Glomerular visceral epithelial cell (primary cell): ENCODE data around the gene AMBRA1.
A peak's percentile ranks its signal among the peaks of the same experiment; 100 is the strongest.

Experiments used
- DNase-seq: peaks from one replicate; pipeline ENCODE4 v3.0.0-alpha.2; 2016; ENCODE audit errors: extremely low spot score

AMBRA1 gene

DNA sequence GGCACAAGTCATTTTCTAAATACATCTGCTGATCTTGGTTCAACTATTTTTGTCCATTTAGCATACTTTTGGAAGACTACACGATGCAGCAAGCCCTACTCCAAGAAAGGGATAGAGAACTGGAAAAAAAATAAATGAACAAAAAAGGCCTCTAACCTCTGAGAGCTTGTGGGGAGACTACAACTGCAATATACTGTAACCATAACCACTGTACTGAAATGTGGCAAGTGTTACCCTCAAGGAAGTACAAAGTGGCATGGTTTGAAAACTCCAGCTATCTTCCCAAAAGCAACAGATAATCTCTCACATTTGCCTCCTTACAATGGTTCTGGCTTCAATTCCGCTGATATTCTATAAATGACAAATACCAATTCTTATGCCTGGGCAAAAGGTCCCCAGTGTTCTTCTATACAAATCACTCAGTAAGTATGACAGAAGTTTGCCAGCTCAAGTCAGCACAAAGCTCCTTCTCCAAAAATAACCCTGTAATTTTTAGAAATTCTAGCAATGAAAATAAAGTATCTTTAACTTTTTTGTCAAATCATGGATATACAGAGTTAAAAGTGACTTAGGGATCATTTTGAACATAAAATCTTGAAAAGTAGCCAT, 22.9 kb downstream of the AMBRA1 start:
- no peak for DNase-seq

DNA sequence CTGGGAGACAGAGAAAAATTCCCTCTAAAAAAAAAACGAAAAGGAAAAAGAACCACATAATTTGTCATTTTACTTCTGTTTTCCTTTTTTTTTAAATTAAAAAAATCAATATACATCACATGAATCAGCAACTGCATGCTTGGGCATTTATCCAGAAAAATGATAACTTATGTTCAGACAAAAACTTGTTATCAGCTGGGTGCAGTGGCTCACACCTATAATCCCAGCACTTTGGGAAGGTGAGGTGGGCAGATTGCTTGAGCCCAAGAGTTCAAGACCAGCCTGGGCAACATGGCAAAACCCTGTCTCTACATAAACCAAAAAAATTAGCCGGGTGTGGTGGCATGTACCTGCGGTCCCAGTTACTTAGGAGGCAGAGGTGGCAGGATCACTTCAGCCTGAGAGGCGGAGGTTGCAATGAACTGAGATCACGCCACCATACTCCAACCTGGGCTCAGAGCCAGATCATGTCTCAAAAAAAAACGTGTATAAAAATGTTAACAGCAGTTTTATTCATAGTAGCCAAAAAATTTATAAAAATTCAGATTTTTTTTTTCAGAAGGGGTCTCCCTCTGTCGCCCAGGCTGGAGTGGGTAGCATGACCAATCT, 28.5 kb downstream of the AMBRA1 start:
- DNase-seq = no peak

DNA sequence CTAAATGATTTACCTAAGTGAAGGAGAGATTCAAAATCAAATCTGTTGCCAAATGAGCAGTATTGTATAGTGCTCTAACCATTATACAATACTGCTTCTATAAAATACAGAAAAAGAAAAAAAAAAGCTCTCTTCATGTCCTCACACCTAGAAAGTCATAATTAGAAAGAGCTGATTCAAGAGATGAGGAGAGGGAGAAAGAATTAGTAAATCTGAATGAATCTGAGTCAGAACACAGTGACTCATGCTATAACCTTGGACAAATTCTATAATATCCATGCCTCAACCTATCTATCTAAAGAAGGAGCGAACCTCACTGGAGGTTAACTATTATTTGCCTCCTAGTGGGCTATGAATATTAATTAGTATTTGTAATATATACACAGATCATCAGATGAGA, 29.4 kb downstream of the AMBRA1 start:
- DNase-seq = peak; percentile 20

DNA sequence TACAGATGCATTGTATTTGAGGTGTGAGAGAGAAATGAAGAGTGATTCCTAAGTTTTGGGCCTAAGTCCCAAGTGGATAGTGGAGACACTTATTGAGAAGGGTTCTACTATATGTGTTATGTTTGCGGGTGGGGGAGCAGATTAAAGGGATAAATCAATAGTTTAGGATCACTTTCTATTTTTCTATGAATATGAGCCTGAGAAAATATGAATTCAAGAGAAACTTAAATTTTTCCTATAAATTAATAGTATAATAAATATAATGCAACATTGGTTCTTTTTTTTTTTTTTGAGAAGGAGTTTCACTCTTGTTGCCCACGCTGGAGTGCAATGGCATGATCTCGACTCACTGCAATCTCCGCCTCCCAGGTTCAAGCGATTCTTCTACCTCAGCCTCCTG, 31.3 kb downstream of the AMBRA1 start:
- DNase-seq = no peak

DNA sequence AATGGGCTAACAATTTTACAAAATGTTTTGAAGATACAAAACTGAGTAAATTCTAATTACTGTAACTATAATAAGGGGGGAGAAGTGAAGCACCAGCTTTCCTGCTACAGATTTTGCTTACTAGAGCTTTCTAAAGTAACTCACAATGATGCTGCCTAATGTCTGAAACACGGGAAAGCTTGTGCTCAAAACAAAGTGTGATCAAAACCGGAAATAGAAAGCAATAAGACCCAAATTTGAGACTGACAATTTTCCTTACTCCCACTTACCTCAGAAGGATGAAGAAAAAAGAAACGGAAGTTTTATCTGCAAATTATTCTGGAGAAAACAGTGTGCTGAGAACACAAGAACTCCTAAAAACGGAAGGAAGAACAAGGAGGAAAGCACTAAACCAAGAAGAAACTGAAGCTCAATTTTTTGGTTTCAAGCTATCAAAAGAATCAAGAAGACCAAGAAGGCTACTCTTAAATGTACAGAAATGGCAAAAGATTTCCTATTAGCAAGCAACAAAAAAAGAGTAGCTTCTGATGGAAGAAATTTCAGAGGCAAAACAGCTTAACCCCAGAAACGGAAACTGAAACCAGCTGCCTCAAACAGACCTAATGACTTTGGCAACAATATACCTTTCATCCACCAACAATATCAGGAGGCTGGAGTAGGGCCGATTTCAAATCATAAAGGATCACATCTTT, 33.4 kb downstream of the AMBRA1 start:
- DNase-seq = peak; percentile 14

DNA sequence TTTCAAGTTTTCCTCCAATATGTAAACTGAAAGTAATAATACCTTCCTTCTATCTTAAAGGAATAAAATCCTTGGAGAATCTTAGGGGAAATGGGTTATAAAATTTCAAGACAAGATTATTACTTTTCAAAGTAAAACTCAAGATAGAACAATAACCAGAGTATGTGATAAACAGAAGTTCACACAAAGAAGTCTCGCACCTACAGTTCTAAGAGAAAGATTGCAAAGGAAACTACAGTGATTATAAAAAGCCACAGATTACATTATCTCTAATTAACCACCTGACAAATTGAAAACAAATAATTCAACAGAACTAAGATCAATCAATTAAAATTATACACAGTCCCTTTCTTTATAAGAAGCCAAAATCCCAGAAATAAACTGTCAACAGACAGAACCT, 34.0 kb downstream of the AMBRA1 start:
- no peak for DNase-seq

DNA sequence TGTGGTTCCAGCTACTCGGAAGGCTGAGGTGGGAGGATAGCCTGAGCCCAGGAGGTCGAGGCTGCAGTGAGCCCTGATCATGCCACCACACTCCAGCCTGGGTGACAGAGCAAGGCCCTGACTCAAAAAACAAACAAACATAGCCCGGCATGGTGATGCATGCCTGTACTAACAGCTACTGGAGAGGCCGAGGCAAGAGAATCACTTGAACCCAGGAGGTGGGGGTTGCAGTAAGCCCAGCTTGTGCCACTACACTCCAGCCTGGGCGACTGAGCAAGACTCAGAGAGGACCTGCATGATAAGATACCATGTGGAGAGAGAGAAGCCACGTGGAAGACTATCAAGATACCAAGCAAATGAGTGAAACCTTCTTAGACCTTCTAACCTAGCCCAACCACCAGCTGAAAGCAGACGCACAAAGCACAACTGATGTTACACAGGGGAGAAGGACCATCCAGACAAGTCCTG, 36.1 kb downstream of the AMBRA1 start:
- peak; percentile 14 for DNase-seq

DNA sequence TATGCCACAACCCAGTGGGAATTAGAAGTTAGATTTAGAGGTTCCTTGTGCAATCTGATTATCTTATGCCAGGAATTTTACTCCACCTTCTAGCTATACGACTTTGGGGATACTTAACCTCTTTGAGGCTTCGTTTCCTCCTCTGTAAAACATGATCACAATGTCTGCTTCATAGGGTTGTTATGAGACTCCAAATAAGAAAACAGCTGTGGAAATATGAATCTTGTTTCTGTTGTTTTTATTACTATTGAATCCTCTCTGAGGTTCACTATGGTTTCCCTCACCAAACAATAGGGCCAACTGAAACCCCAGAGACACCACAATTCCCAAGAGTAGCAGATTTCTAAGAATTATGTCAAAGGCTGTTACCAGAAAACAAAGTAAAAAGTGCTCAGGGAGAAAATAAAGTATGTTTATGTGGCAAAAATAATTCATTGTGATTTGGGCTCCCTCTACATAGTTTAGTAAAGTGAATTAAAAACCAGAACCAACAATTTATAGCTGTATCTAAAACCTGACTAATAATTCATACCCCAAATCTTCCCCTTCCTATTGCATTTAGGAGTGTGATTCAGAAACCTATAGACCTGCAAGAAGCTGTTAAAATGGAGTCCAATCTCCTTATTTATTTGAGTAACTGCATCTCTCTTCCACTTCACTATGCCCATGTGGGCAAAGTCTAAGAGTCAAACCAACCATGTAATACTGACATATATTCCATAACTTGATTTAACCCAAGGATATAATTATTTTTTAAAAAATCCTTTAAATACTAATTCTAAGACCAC, 38.4 kb downstream of the AMBRA1 start:
- DNase-seq = no peak

DNA sequence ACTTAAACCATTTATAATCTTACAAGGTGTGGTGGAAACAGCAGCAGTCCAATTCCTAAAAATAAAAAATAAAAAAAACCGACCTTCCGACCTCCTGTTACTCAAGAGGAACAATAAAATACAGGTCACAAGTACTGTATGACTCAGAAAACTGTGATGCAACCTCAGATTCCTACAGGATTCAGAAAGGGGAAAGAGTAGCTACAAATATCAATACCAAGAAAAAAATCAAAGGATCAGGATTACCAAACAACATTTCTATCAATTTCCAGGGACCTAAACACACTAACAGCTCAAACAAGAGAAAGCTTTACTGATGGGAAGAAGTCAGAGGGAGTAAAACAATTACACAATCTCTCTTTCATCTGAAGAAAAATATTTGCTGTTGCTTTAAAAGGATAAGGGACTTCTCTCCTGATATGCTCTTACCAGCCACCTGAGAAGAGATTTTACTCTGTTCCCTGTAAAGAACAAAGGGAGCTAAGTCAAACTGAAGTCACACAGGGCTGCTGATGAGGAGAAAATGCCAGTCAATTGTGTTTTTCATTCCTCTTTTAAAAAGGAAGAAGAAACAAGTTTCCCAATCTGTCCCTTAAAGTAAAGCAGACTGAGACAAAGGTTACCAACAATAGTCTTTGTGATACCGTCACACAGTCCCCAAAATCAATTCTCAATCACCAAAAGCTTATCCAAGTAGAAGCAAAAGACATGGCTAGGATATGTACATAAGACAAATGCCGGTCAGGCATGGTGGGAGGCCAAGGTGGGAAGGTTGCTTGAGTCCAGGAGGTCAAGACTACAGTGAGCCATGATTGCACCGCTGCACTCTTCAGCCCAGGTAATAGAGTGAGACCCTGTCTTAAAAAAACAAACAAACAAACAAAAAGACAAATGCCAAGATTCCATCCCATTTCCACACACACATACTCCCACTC, 39.3 kb downstream of the AMBRA1 start:
- DNase-seq = peak; percentile 52

DNA sequence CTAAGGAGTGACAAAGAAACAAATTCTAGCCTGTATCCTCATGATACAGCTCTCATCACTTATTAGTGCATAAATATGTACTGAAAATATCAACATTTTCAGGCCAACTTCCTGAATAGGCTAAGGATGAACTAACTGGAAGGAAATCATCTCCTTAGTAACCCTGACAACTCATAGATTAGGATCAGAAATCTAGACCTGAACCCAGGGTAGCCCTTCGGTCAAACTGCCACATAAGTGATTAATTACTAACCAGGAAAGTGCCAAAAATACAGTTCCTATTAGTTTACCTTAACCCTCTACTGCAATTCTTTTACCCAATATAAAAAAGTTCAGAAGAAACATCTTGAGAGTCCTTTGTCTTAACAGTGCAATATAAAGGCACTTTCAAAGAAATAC, 40.0 kb downstream of the AMBRA1 start:
- DNase-seq = no peak

DNA sequence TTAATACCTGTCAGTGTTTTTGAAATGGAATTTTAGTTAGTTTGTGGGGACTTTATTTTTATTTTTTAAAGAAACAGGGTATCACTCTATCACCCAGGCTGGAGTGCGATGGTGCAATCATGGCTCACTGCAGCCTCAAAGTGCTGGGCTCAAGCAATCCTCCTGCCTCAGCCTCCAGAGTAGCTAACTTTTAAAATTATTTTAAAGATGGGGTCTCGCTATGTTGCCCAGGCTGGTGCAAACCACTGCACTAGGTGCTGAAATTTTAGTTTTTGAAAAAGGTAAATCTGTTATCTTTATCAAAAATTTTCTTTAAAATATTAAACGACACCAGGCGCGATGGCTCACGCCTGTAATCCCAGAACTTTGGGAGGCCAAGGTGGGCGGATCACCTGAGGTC, 42.6 kb downstream of the AMBRA1 start:
- no peak for DNase-seq

DNA sequence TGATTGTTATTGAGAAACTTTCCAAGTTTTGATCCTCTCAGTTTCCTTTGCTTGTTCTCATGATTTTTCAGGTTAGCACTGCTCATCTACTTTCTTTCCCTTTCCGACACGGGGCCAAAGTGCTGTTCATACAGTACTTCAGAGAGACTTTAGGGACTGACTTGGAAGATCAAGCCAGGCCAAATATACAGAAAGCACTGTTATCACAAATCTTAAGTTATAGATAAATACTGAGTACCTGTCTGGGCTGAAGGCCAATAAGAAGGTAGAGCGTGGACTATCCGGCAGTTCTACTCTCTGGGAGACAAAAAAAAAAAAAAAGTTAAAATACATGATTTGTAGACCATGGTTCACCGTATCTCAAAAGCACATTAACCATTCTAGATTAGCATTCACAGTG, 46.2 kb downstream of the AMBRA1 start:
- DNase-seq = no peak

DNA sequence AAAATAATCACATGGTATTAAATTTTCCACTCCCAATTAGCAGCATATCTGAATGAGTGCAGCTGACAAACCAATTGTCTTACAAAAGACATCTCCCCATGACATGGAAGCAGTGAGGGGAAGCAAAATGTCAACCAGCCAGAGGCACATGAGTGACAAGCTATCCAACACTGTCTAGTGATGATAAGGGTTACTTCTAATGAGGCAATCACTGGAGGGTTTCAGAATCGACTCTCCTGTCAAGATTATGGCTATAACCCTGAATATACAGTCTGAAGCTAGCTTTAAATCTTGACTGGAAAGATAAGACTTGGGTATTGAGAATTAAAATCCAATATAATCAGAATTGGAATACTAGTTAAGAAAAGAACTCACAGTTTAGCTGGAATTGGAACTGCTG, 50.3 kb downstream of the AMBRA1 start:
- no peak for DNase-seq

DNA sequence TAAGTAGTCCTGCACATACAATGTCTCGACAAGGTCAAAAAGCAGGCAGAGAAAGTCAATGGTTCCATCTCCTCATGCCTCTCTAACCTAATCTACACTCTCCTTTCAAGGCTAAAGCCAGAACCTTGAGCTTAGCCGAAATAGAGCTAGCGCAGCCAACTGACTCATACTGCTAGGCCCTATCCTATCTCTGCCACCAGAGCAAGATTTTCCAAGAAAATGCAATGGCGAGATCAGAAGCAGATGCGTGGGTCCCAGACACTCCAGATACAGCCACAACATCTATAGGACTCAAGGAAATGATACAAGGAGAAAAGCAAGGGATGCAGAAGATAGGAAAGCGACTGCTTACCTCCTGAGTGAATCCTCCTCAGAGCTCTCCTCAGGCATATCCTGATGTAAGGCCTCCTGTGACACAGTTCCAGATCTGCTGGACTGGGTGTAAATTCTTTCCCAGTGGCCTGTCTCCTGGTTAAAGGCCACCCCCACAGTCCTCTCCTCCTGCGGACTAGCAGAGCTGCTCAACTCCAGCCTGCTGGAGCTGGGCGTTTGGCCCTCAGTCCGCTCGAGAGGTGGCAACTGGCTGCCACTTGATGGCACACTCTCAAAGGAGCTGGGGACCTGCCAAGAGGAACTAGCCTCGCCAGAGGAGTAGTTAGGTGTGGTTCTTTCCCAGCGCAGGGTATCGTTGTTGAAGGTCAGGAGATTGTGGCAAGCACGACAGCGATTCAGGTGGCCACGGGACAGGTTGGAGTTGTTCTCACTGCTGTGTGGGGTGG, 52.0 kb downstream of the AMBRA1 start:
- no peak for DNase-seq

DNA sequence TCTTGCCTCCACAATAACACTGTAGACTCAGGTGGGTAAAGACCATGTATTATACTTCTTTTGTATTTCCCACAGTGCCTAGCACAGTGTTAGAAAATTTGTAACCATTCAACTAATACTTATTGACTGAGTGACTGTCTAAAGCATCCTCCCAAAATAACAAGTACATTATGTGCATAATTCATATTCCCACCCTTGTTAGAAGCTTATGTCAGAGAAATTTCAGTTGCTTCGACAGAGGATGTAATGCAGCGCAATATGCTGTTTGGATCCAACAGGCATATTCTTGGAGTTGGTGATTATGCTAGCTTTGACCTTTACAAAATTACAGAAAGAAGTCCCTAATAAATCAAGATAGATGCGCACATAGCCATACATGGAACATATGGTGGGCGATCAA, 53.0 kb downstream of the AMBRA1 start:
- no peak for DNase-seq

DNA sequence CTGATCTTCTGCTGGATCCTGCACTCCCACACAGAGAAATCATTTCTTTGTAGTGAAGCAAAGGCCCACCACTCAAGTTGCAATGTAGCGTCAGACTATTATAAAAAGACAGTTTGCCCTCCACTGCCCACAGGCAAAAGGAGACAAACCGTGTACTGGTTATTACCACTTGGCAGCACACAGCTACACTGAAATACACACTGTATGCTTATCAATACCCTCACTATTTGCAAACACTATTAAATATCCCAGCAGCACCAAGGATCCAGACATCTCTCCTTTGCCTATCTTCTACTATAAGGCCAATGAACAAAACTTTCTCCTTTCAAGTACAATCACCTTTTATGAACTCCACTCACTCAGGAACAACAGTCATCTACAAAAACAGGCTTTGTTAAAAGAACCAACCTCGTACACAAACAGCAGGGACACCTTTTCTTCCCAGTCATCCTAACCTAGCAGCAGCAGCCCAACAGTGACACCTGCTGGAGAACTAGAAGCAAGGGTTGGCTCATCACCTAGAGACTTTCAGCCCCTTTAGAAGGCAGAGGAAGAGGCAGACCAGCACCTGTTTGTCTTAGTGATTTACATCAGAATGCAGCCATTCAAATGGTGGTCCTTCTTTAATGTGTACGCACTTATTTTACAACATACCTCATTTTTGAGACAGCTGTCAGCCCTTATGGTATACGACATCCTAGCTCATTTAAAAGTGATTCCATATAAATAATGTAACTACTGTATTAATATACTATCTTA, 56.1 kb downstream of the AMBRA1 start:
- DNase-seq = peak; percentile 69

DNA sequence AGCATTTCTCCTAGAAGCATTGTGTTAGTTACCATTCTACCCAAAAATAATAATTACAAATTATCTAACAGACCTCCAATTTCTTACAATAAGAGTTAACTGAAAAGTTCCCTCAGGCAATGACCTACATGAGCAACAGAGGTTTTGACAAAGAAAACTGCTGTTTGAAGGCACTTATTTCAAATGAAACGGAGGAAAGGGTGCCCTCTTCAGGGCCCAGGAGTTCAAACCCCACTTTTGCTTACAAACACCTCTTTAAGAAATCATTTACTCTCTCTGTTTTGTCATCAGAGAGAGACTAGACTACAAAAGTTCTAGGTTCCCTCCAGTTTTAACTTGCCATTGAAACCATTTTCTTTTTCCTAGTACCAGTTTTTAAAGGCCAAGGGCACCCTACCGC, 56.7 kb downstream of the AMBRA1 start:
- no peak for DNase-seq

DNA sequence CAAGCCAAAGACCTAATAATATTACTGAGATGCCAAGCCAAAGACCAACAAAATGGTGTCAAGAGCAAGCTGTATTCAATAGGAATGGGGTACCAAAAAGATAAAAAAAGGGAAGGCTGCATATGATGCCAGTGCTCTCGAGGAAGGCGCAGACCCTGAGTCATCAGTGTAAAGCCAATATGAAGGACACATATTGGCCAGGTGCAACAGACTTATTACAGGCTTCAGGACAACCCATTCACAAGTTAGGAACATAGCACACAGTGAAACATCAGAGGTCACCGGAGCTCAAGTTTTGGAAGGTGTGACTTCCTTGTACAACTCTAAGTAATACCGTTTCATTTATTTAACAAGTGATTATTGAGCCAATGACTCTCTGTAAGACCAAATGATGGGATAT, 58.1 kb downstream of the AMBRA1 start:
- DNase-seq = no peak

DNA sequence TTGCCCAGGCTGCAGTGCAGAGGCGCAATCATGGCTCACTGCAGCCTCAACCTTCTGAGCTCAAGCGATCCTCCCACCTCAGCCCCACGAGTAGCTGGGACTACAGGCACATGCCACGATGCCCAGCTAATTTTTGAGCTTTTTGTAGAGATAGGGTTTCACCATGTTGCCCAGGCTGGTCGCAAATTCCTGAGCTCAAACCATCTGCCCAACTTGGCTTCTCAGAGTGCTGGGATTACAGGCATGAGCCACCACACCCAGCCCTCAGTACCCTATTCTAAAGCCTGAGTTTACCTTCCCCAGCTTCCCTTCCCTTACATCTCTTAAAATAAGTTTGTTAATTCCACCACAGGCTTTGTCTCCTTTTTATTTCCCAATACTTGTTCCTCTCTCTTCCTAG, 59.1 kb downstream of the AMBRA1 start:
- no peak for DNase-seq
